GM12874 (cell line): ENCODE measurements around the gene MYO7A.

Experiments used
- TF ChIP-seq, protein P1 (sequence below): IDR thresholded peaks from 2 replicates; pipeline ENCODE4 v1.5.1; 2011; ENCODE audit warnings: low read depth, mild to moderate bottlenecking, control low read depth, low read length, moderate library complexity; ENCODE audit not compliant: insufficient read depth

MYO7A gene

DNA sequence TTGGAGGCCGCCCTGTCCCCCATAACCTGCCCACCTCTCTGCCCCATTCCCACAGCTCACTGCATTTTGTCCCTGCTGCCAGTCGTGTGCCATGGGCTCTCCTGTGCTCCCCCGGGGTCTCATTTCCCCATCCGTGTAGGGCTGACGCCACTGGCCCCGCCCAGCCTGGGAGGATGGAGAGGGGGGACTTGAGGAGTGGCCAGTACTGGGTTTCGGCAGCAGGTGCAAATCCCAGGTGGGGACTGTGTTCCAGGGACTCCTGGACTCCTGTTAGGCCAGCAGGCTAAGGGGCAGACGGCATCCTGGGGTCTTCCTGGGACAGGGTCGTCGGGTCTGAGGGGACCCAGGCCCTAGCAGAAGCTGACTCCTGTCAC lies 1.2 kb upstream of the MYO7A start:
- TF ChIP-seq, protein P1, sequence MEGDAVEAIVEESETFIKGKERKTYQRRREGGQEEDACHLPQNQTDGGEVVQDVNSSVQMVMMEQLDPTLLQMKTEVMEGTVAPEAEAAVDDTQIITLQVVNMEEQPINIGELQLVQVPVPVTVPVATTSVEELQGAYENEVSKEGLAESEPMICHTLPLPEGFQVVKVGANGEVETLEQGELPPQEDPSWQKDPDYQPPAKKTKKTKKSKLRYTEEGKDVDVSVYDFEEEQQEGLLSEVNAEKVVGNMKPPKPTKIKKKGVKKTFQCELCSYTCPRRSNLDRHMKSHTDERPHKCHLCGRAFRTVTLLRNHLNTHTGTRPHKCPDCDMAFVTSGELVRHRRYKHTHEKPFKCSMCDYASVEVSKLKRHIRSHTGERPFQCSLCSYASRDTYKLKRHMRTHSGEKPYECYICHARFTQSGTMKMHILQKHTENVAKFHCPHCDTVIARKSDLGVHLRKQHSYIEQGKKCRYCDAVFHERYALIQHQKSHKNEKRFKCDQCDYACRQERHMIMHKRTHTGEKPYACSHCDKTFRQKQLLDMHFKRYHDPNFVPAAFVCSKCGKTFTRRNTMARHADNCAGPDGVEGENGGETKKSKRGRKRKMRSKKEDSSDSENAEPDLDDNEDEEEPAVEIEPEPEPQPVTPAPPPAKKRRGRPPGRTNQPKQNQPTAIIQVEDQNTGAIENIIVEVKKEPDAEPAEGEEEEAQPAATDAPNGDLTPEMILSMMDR = no peak

DNA sequence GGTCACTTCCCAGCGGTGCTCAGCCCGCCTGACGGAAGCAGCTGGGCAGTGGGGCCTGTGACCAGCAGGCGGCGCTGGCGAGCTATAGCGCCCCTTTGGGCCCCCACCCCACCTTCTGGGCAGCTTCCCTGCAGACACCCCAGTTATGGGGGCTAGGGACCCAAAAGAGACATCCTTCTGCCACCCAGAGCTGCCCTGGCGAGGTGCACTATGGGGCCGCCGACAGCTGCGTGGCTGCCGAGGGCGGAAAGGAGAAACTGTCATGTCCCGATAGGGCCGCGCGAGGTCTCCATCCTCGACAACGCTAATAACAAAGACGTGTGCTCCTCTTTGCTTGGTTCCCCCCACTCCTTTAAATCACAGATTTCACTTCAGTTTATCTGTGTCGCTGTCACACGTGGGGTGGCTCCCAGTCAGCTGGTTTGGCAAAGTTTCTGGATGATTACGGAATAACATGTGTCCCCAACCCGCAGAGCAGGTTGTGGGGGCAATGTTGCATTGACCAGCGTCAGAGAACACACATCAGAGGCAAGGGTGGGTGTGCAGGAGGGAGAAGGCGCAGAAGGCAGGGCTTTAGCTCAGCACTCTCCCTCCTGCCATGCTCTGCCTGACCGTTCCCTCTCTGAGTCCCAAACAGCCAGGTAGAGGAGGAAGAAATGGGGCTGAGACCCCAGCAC lies 673 bp upstream of the MYO7A start:
- TF ChIP-seq, protein P1 = peak; percentile 99

DNA sequence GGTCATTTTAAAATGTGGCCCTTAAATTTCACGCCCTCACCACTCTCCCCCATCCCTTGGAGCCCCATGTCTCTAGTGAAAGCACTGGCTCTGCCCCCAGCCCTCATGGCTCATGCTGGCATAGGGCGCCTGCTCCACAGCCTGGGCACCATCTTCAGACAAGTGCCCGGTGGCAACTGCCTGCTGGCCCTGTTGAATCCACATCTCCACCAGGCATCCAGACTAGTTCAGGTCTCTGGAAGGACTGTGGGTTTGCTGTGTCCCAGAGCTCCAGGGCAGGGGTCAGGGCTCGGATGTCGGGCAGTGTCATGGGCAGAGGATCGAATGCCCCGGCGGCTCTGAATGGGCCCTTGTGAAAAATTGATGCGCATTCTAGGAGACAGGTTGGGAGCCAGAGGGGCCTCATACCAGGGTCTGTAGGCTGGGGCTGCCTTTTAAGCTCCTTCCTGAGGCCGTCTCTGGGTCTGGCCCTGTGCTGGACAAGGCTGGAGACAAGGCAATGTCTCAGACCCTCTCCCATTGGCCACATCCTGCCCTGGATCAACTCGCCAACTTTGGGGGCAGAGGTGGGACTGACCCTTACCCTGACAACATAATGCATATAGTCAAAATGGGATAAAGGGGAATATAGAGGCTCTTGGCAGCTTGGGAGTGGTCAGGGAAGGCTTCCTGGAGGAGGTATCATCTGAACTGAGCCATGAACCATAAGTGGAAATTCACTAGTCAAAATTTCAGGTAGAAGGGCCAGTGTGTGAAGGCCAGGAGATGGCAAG lies 1.2 kb downstream of the MYO7A start:
- TF ChIP-seq, protein P1 = no peak

DNA sequence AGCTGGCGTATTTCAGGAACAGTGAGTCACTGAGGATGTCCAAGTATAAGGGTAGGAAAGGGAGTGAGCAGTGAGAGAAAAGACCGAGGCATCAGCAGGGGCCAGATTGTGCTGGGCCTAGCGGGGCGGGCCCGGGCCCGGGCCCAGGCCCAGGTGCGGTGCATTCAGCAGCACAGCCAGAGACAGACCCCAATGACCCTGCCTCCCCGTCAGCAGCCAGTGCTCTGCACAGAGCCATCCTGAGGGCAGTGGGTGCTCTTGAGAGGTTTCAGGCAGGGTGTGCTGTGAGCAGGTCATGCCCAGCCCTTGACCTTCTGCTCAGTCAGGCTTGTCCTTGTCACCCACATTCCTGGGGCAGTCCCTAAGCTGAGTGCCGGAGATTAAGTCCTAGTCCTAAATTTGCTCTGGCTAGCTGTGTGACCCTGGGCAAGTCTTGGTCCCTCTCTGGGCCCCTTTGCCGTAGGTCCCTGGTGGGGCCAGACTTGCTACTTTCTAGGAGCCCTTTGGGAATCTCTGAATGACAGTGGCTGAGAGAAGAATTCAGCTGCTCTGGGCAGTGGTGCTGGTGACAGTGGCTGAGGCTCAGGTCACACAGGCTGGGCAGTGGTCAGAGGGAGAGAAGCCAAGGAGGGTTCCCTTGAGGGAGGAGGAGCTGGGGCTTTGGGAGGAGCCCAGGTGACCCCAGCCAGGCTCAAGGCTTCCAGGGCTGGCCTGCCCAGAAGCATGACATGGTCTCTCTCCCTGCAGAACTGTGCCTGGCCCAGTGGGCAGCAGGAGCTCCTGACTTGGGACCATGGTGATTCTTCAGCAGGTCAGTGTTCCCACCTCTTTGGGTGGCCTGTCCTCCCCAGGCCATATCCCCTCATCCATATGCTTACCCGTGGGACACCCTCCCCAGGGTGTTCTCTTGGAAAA lies 2.1 kb downstream of the MYO7A start:
- TF ChIP-seq, protein P1 = no peak

DNA sequence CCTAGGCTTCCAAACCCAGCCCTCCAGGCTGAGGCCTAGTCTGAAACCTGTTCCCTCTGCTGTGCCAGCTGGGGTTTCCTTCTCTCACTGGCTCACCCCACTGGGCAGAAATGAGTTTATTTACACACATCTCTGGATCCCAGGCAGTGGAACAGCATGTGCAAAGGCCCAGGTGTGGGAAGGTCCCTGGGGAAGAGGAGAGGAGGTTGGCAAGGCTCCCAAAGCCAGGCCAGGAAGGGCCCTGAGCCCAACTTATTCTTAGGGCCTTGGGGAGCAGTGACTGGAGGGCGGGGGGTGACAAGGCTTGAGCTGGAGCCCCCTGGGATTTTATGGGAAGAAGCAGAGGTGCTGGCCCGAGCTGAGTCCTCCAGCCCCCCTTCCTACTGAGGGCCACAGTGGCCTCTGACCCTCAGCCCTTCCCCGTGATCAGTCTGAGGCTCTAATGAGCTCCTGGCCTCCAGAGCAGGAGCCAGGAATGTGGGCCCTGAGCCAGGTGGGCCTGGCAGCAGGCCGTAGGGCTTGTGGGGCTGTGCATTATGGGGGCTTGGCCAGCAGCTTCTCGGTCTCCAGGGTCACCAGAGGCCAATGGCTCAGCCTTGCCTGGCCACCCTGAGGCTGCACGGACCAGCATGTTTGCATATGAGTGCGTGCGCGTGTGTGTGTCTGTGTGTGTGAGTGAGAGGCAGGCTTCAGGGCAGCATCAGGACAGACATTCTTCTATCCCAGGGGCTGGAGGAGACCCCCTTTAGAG lies 2.9 kb downstream of the MYO7A start:
- TF ChIP-seq, protein P1 = no peak

DNA sequence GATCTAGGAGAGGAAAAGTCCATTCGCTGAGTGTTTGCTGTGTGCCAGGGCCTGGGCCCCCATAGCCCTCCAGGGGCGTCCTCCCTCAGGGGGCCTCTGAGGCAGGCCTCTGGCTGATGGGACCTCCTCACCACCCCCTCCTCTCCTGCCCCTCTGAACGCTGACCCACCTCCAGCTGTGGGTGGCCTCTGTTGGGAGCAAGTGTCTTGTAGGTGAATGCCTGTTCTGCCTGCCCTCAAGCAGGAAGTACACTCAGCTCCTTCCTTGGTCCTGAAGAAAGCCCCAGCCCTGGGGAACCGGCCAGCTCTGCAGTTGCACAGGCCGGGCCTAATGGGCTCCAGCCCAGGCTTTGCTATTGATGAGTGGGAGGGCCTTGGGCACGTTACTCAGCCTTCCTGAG lies 3.5 kb downstream of the MYO7A start:
- TF ChIP-seq, protein P1 = no peak

DNA sequence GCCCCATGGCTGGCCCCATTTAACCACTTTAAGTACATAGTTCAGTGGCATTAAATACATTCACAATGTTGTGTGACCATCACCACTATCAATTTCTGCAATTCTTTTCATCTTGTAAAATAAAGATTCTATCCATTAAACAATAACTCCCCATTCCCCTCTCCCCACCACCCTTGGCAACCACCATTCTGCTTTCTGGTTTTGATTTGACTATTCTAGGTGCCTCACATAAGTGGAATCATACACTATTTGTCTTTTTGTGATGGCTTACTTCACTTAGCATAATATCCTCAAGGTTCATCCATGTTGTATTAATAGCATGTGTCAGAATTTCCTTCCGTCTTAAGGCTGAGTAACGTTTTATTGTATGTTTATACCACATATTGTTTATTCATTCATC lies 7.0 kb downstream of the MYO7A start:
- TF ChIP-seq, protein P1 = no peak
